ENCODE results near the gene PCDH20. TPM values are rescaled to one million over a fixed set of nuclear protein-coding genes. Genes with fewer than 3 reads are reported as not detected.

Gene PCDH20
- total and polyA plus RNA-seq, 9 of the 15 experiments (the other 6 are each of a cell fraction or from before 2014, with no cell fraction given), result not detected

GRCh38 chr13:61391426-61391825 is 24.2 kb downstream of the PCDH20 start (continued):
- TF ChIP-seq CHCHD3 (CRISPR knock-in tag; IDR thresholded peaks at IDR 0.05), result no peak

- 0% methylated on average over 3 of the region's 3 CpGs for WGBS (ENCODE audit: insufficient coverage, low coverage, missing lambda C conversion rate)
These were observed 28.0 kb downstream of the PCDH20 start for GRCh38 chr13:61387694-61388093.

More at GRCh38 chr13:61387694-61388093, 28.0 kb downstream of the PCDH20 start:
- no peak overlapping the region for H3K27ac ChIP-seq (ENCODE audit: extremely low read depth, low read depth, low read length)
- BruUV-seq (replicated peaks), result no TSS peak
- TF ChIP-seq TOE1 (IDR thresholded peaks at IDR 0.05; ENCODE audit: borderline replicate concordance), result no peak
- no peak for TF ChIP-seq TOE1 (CRISPR knock-in tag; IDR thresholded peaks at IDR 0.05; ENCODE audit: borderline replicate concordance, low read depth)
- no peak for TF ChIP-seq ZBTB11 (CRISPR knock-in tag; IDR thresholded peaks at IDR 0.05)
- FAIRE-seq (no peak), DNase-seq (ENCODE audit: extremely low read depth in 1 of 4, low spot score in 3 of 4) (no peak), ATAC-seq (no peak)
- in situ Hi-C loops (cut with MboI) (no loop called here), intact Hi-C loops (cut with micrococcal nuclease) (no loop called here)
- H3K36me3 ChIP-seq (ENCODE audit: control insufficient read depth, insufficient read depth, low read length), result no peaks in the 10 kb centered on the region
- no peaks in the 10 kb centered on the region for H3K79me2 ChIP-seq (ENCODE audit: control insufficient read depth, insufficient read depth, low read length)
- no peaks in the 10 kb centered on the region for H3K27me3 ChIP-seq (ENCODE audit: control insufficient read depth in 2 of 2, insufficient read depth in 2 of 2, low read length in 2 of 2)
- H2AFZ ChIP-seq (ENCODE audit: low read depth, low read length), result no peak overlapping the region
- H4K20me1 ChIP-seq (replicated peaks; ENCODE audit: control insufficient read depth, insufficient read depth, low read length), result no peaks in the 10 kb centered on the region
- no peaks in the 10 kb centered on the region for H3K4me1 ChIP-seq (replicated peaks in 1 of 2; ENCODE audit: control insufficient read depth in 2 of 2, insufficient read depth in 2 of 2, low read length in 2 of 2)
- H3K4me2 ChIP-seq (ENCODE audit: insufficient read depth, low read length), result no peak overlapping the region
- H3K9me3 ChIP-seq (replicated peaks; ENCODE audit: control insufficient read depth, insufficient read depth, low read depth, low read length), result no peaks in the 10 kb centered on the region
- no peak overlapping the region for H3K4me3 ChIP-seq
- ChIA-PET CTCF (ENCODE audit: low intra/inter-chr PET ratio) (no interaction called here), POLR2A (no interaction called here)
- no peak overlapping the region for H3K9ac ChIP-seq (ENCODE audit: insufficient read depth in 1 of 2, low read depth in 2 of 2, low read length in 2 of 2)
- no peaks in the 10 kb centered on the region for H3K9me1 ChIP-seq (ENCODE audit: control insufficient read depth, insufficient read depth, low read length)
